ENCODE measurements around the gene MRPL23. TPM values are rescaled to one million over a fixed set of nuclear protein-coding genes. Genes with fewer than 3 reads are reported as not detected.

Gene MRPL23
- total RNA-seq, 1 donor from 2014 or later: 26.9 TPM

DNA sequence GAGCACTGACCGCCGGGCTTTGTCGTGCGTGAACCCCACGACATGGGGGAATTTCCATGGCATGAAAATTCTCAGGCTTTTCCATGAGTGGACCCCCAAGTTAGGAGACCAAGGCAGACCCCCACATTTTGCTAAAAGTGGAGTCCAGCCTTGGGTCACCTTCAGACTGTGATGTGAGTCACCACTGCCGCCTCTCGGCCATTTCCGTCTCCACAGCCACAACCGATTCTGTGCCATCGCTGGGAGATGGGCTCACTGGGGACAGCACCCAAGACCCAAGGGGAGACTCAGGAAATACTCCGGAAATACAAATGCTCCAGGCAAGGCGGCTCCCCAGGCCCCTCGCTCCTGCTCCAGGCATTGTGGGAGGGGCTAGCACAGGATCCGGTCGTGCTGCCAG, 51.7 kb downstream of the MRPL23 start:
- no peak for FAIRE-seq

DNA sequence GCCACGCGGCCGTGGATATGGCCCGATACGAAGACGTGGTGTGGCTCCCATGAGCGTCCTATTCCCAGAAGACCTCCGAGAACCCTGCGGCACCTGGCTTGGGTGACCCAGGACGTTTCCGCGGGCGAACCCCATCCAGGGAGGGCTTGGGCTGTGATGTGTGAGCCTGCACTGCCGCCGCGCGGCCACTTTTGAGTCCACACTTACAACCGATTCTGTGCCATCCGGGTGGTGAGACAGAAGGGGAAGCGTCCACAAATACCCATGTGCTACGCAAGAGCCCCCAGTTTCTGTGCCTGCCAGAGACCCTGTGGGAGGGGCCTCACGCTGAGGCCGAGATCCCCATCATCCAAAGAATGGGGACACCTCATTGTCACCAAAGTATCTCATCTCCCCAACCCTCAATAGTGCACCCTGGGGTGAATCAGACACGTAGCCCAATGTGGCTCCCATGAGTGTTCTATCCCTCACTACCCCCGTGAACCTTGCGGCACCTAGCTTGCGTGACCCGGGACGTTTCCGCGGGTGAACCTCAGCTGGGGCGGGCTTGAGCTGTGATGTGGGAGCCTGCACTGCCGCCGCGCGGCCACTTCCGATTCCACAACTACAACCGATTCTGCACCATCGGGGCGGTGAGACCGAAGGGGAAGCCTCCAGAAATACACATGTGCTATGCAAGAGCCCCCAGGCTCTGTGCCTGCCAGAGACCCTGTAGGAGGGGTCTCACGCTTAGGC, 55.1 kb downstream of the MRPL23 start:
- Mint-ChIP-seq H3K27ac (ENCODE audit: unreplicated experiment) (no peak overlapping the region), H3K9me3 (ENCODE audit: unreplicated experiment) (no peaks in the 10 kb centered on the region), H3K4me1 (ENCODE audit: low read depth, unreplicated experiment) (no peaks in the 10 kb centered on the region), H3K4me3 (ENCODE audit: unreplicated experiment) (no peak overlapping the region), H3K36me3 (ENCODE audit: low read depth, unreplicated experiment) (no peaks in the 10 kb centered on the region), H3K27me3 (ENCODE audit: low read depth, unreplicated experiment) (no peaks in the 10 kb centered on the region)
- Histone ChIP-seq H3K27ac (ENCODE audit: low read depth, low read length) (no peak overlapping the region), H3K36me3 (ENCODE audit: insufficient read depth, low read length) (no peaks in the 10 kb centered on the region), H3K4me3 (ENCODE audit: insufficient read depth, low read depth, low read length) (no peak overlapping the region), H3K9me3 (ENCODE audit: insufficient read depth, low read depth, low read length) (no peaks in the 10 kb centered on the region), H3K4me2 (ENCODE audit: low read length) (no peak overlapping the region), H4K20me1 (ENCODE audit: insufficient read depth, low read length) (no peaks in the 10 kb centered on the region), H3K79me2 (ENCODE audit: insufficient read depth, low read length) (no peaks in the 10 kb centered on the region), H3K27me3 (ENCODE audit: insufficient read depth, low read length) (no peaks in the 10 kb centered on the region), H3K9ac (ENCODE audit: low read length) (no peak overlapping the region), H3K4me1 (ENCODE audit: insufficient read depth, low read length) (no peaks in the 10 kb centered on the region), H2AFZ (ENCODE audit: low read depth, low read length) (no peak overlapping the region)
- TF ChIP-seq, protein P1, sequence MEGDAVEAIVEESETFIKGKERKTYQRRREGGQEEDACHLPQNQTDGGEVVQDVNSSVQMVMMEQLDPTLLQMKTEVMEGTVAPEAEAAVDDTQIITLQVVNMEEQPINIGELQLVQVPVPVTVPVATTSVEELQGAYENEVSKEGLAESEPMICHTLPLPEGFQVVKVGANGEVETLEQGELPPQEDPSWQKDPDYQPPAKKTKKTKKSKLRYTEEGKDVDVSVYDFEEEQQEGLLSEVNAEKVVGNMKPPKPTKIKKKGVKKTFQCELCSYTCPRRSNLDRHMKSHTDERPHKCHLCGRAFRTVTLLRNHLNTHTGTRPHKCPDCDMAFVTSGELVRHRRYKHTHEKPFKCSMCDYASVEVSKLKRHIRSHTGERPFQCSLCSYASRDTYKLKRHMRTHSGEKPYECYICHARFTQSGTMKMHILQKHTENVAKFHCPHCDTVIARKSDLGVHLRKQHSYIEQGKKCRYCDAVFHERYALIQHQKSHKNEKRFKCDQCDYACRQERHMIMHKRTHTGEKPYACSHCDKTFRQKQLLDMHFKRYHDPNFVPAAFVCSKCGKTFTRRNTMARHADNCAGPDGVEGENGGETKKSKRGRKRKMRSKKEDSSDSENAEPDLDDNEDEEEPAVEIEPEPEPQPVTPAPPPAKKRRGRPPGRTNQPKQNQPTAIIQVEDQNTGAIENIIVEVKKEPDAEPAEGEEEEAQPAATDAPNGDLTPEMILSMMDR (IDR thresholded peaks at IDR 0.05; ENCODE audit: insufficient read depth, low read depth, low read length): no peak
- TF ChIP-seq EZH2 (IDR thresholded peaks at IDR 0.05; ENCODE audit: insufficient read depth, low read length): no peak
- DNase-seq (ENCODE audit: low read depth) (no peak), FAIRE-seq (no peak)

More for the DNA sequence above, 51.7 kb downstream of the MRPL23 start:
- no peaks in the 10 kb centered on the region for H3K27me3 ChIP-seq (ENCODE audit: insufficient read depth, low read length)
- no peak overlapping the region for H3K27ac Mint-ChIP-seq (ENCODE audit: unreplicated experiment)
- H3K9me3 ChIP-seq (ENCODE audit: insufficient read depth, low read depth, low read length): no peaks in the 10 kb centered on the region
- no peak overlapping the region for H3K27ac ChIP-seq (ENCODE audit: low read depth, low read length)
- TF ChIP-seq, protein P1 (IDR thresholded peaks at IDR 0.05; ENCODE audit: insufficient read depth, low read depth, low read length): no peak
- TF ChIP-seq EZH2 (IDR thresholded peaks at IDR 0.05; ENCODE audit: insufficient read depth, low read length): no peak
- H3K79me2 ChIP-seq (ENCODE audit: insufficient read depth, low read length): no peaks in the 10 kb centered on the region
- no peak overlapping the region for H3K4me3 ChIP-seq (ENCODE audit: insufficient read depth, low read depth, low read length)
- H3K4me1 Mint-ChIP-seq (ENCODE audit: low read depth, unreplicated experiment): no peaks in the 10 kb centered on the region
- no peak overlapping the region for H2AFZ ChIP-seq (ENCODE audit: low read depth, low read length)
- H3K27me3 Mint-ChIP-seq (ENCODE audit: low read depth, unreplicated experiment): no peaks in the 10 kb centered on the region
- no peaks in the 10 kb centered on the region for H4K20me1 ChIP-seq (ENCODE audit: insufficient read depth, low read length)
- no peak overlapping the region for H3K4me3 Mint-ChIP-seq (ENCODE audit: unreplicated experiment)
- H3K9me3 Mint-ChIP-seq (ENCODE audit: unreplicated experiment): no peaks in the 10 kb centered on the region
- no peaks in the 10 kb centered on the region for H3K4me1 ChIP-seq (ENCODE audit: insufficient read depth, low read length)
- H3K36me3 ChIP-seq (ENCODE audit: insufficient read depth, low read length): no peaks in the 10 kb centered on the region
- DNase-seq (ENCODE audit: low read depth): no peak
- H3K36me3 Mint-ChIP-seq (ENCODE audit: low read depth, unreplicated experiment): no peaks in the 10 kb centered on the region
- H3K4me2 ChIP-seq (ENCODE audit: low read length): no peak overlapping the region
- no peak overlapping the region for H3K9ac ChIP-seq (ENCODE audit: low read length)

DNA sequence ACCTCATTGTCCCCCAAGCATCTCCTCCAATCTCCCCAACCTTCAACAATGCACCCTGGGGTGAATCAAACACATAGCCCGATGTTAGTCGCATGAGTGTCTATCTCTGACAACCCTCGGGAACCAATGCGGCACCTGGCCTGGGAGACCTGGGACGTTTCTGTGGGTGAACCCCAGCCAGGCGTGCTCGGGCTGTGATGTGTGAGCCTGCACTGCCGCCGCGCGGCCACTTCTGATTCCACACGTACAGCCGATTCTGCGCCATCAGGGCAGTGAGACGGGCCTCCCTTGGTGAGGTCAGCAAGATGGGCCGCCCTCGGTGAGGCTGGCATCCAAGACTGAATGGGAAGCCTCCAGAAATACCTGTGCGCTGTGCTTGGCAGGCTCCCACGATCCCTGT, 55.7 kb downstream of the MRPL23 start:
- no peak overlapping the region for H3K4me3 ChIP-seq (ENCODE audit: insufficient read depth, low read depth, low read length)
- TF ChIP-seq, protein P1 (IDR thresholded peaks at IDR 0.05; ENCODE audit: insufficient read depth, low read depth, low read length): no peak
- TF ChIP-seq EZH2 (IDR thresholded peaks at IDR 0.05; ENCODE audit: insufficient read depth, low read length): no peak
- no peaks in the 10 kb centered on the region for H3K79me2 ChIP-seq (ENCODE audit: insufficient read depth, low read length)
- no peak overlapping the region for H3K4me2 ChIP-seq (ENCODE audit: low read length)
- H3K9ac ChIP-seq (ENCODE audit: low read length): no peak overlapping the region
- no peak overlapping the region for H3K27ac ChIP-seq (ENCODE audit: low read depth, low read length)
- no peaks in the 10 kb centered on the region for H3K36me3 Mint-ChIP-seq (ENCODE audit: low read depth, unreplicated experiment)
- H3K27me3 ChIP-seq (ENCODE audit: insufficient read depth, low read length): no peaks in the 10 kb centered on the region
- H3K4me3 Mint-ChIP-seq (ENCODE audit: unreplicated experiment): no peak overlapping the region
- no peaks in the 10 kb centered on the region for H3K9me3 Mint-ChIP-seq (ENCODE audit: unreplicated experiment)
- no peak for DNase-seq (ENCODE audit: low read depth)
- no peak overlapping the region for H3K27ac Mint-ChIP-seq (ENCODE audit: unreplicated experiment)
- no peaks in the 10 kb centered on the region for H4K20me1 ChIP-seq (ENCODE audit: insufficient read depth, low read length)
- FAIRE-seq: no peak
- H3K36me3 ChIP-seq (ENCODE audit: insufficient read depth, low read length): no peaks in the 10 kb centered on the region
- no peaks in the 10 kb centered on the region for H3K9me3 ChIP-seq (ENCODE audit: insufficient read depth, low read depth, low read length)
- H3K4me1 ChIP-seq (ENCODE audit: insufficient read depth, low read length): no peaks in the 10 kb centered on the region
- H2AFZ ChIP-seq (ENCODE audit: low read depth, low read length): no peak overlapping the region
- H3K4me1 Mint-ChIP-seq (ENCODE audit: low read depth, unreplicated experiment): no peaks in the 10 kb centered on the region
- H3K27me3 Mint-ChIP-seq (ENCODE audit: low read depth, unreplicated experiment): no peaks in the 10 kb centered on the region

Data from astrocyte (in vitro differentiated cells and primary cell).